Skin of body (tissue), 2 donors: ENCODE measurements around the gene NFKBIZ. TPM values are rescaled to one million over a fixed set of nuclear protein-coding genes. Genes with fewer than 3 reads are reported as not detected.
"Not testable (repeated sequence)": the region's sequence is repeated elsewhere in the genome, so short reads cannot be mapped to it uniquely, and the experiment has no call there.

Source experiments
- DNase-seq: peaks from one replicate; lab custom pipeline; 2025; lab: John Stamatoyannopoulos, UW
- total RNA-seq: library from RNA; depleted of rRNA; stranded (reverse); fragments of >200 nt; gene quantifications from one replicate; pipeline ENCODE4 v1.2.3, GENCODE V29; 2014

NFKBIZ gene
- total RNA-seq, 1 donor from 2014 or later: 29.6 TPM

DNA sequence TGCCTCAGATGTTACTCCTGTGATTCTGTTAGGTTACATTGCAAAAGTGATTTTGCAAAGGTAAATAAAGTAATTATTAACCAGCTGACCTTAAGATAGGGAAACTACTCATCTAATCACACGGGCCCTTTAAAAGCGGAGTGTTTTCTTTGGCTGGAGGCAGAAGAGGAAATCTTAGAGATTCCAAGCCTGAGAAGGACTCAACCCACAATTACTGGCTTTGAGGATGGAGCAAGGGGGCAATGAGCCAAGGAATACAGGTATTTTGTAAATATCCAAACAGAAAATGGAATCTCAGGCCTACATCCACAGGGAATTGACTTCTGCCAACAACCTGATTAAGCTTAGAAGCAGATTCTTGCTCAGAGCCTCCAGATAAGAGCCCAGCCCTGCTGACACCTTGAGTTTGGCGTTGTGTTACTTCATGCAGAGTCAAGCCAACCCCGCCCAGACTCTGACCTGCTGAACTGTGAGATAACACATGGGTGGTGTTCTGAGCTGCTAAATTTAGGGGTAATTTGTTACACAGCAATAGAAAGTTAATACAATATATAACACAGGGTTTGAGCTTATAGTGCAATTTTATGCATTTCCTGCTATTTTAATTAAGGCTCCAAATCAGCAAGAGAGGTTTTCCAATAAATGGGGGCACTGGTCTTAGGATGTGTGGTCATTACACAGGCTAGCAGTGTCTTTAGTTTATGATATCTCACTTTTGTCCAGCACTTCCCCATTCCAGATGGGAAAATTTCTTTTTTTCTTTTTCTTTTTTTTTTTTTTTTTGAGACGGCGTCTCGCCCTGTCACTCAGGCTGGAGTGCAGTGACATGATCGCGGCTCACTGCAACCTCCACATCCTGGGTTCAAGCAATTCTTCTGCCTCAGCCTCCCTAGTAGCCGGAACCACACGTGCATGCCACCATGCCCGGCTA, 19.5 kb downstream of the NFKBIZ start:
- no peak for DNase-seq

DNA sequence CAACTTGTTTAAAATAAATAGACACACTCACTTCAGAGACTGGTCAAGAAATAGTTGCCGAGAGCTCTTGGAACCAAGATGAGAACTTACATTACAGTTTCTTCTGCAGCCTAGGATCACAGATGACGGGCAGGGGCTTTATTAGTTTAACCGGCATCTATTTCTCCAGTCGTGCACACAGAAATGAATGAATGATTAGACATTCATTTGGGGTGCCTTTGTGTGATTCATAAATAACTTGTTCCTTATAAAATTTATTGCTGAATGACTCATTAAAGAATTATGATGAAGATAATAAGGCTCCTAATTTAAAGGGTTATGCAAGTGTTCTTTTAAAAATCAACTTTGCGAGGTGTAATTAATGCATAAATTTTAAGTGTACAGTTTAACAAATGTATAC, 20.8 kb downstream of the NFKBIZ start:
- DNase-seq: no peak

DNA sequence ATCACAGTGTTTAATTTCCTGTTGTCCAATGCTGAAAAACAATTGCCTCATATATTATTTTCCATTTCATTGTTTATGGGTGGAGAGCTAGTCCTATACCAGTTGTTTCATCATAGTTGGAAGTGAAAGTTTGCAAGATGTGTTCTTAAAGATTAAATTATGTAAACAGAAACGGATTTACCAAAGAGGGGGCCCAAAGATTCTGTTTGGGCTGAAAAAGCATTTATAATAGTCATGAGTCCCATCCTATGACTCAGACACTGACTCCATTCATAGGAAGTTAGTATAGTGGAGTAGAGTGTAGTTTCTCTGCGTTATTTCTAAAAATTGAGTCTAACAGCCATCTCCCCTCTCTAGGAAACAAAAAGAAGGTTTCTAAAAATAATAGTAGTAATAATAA, 24.3 kb downstream of the NFKBIZ start:
- no peak for DNase-seq

DNA sequence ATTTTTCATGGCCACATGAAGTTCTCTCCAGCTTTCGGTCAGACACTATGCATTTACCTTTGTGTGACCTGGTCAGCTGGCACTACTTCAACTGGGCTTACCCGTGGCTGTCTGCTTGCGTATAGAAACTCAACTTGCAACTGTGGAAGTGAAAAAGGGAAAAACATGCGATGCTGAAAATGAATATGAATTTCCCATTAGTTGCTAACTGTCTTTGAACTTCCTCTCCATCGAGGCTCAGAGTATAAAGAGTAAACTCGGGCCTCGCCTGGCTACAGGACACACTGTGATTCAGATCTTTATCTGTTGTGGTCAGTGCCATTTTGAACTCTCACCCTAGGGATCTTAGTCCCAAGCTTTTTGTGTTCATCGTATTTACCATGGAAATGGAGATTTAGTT, 26.8 kb downstream of the NFKBIZ start:
- DNase-seq: no peak

DNA sequence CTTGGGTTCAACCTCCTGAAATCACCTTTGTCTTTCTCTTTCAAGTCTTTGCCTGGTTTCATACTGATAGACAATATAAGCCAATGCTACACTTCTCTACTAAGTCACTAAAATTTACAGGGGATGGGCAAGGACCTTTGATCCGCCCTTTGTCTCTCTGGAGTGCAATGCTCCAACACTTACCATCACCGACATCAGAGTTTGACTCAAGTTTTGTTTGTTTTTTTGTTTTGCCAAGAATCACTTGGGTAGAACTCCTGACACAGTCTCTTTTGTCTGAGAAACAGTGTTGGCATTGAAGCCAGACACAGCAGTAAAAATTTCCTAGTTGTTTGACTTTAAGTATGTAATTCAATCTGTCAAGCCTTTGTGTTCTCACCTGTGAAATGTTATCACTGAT, 29.3 kb downstream of the NFKBIZ start:
- no peak for DNase-seq

DNA sequence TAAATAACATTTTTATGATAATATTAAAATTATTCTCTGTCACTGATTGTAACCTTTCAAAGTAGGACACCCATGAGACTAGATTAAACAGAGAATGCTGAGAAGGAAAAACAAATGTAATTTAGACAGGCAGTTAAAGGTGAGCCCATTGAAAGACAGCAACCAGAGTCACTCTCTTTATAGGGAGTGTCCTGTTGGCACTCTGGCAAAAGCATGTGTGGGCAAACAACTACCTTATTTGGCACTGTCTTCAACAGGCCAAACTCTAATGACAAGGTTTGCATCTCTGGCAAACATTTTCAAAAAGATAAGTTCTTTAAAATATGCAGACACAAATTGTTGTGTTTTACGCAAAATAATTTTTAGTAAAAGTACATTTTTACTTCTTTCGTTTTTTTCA, 29.8 kb downstream of the NFKBIZ start:
- no peak for DNase-seq

DNA sequence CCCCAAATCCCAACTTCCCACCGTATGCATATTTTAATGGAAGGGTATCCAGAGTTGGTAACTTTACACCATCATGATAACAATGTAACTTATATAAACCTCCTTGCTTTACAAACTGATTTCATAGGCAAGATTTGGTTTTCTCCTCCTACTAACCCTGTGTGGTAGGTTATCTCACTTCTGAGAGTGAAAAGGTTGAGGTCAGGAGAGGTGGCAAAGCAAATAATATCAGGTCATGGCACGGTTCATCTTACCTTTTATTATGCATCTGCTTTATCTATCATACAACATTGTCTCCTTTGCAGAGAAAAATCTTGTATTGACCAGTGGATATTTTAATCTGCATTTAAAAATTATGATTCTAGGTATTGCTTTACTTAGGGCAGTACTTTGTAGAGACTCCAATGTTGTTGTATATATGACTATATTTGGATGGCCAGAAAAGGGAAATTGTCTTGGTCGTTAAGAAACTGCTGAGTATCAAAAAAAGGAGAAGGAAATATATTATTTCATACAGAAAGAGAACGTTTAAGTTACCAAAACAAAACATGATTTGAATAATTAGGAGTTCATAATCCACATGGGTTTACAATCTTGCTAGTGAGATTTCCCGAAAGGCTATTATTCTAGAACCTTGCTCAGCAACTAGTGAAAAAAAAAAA, 30.4 kb downstream of the NFKBIZ start:
- DNase-seq: no peak

DNA sequence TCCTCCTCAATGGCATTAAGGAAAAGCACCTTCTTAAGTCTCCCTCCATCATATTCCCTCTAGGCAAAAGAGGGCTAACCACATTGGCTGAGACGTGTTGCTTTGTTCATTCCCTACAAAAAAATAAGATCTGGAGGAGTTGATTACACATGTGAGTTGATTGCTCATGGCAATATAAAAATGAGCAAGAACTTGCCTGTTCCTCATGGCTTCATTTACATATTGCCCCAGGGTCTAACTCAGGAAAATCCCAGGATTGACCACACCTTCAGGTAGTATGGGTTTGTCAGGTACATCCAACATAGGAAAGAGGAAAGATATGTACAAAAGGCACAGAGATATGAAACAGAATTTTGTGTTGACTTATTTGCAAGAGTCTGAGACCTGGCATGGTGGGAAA, 35.5 kb downstream of the NFKBIZ start:
- no peak for DNase-seq

DNA sequence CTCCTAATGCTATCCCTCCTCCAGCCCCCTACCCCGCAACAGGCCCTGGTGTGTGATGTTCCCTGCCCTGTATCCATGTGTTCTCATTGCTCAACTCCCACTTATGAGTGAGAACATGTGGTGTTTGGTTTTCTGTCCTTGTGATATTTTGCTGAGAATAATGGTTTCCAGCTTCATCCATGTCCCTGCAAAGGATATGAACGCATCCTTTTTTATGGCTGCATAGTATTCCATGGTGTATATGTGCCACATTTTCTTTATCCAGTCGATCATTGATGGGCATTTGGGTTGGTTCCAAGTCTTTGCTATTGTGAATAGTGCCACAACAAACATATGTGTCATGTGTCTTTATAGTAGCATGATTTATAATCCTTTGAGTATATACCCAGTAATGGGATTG, 36.3 kb downstream of the NFKBIZ start:
- not testable (repeated sequence) for DNase-seq

DNA sequence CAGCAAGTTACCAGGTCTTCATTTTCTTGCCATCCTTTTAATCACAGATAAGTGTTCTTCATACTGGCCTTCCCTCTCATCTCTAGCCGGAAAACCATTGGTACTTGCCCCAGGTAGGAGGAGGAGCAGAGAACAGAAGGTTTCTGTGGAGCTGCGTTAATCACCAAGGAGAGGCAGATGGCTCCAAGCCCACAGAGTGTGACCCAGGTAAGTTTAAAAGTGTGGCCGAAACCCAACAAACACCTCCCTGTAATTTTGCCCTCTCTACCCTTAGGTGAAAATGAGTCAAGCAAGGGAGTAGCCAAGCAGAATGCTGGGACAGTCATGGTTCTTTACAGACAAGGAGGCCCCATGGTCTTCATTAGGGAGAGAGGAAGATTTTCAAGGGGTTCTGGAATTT, 37.3 kb downstream of the NFKBIZ start:
- DNase-seq: no peak

DNA sequence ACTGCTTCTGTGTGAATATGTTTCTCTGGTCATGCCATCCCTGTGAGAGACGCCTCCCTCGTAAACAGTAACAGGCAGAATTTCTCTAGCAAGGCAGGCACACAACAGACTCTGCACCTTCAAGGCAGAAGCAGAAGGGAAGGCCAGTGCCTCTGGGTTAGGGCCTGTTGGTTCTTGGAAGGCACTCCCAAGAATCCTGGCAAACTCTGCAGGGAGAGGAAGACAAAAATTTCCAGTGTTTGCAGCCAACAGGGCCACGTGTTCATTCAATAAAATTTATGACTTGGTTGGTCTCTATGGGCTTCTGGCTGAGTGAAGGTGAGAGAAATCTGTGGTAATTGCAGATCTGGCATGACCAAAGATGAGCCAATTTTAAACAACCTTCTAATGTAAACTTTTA, 39.3 kb downstream of the NFKBIZ start:
- no peak for DNase-seq

DNA sequence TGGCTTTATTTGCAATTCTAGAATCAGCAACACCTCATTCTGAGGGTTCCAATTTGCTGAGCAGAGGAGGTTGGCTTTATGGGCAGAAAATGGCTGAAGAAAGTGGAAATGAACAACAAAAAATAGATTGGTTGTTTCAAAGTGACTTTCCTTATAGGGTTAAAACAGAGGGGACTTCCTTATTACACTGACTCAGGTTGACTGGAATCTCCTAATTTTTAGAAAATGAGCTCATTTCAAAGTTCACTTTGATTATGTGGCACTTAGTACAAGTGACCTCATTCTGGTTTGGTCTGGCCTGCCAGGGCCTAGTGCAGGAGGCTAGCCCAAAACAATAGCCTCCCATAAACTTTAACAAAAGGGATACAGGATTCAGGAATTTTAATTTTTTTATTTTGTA, 41.4 kb downstream of the NFKBIZ start:
- no peak for DNase-seq

DNA sequence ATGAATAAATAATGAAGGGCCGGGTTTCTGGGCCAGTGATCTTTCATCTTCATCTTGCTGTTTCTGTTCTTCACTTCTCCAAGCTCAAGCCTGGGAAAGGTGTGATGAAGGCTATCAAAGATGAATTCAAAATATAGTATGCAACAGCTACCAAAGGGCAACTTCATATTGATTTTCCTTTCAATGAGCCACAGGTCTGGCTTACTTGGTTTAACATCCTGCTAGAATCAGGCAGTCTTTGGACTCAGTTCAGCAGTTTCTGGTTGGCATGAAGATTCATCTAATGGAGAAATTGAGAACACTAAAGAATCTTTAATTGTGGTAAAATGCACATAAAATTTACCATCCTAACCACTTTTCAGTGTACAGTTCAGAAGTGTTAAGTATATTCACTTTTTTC, 43.3 kb downstream of the NFKBIZ start:
- no peak for DNase-seq

DNA sequence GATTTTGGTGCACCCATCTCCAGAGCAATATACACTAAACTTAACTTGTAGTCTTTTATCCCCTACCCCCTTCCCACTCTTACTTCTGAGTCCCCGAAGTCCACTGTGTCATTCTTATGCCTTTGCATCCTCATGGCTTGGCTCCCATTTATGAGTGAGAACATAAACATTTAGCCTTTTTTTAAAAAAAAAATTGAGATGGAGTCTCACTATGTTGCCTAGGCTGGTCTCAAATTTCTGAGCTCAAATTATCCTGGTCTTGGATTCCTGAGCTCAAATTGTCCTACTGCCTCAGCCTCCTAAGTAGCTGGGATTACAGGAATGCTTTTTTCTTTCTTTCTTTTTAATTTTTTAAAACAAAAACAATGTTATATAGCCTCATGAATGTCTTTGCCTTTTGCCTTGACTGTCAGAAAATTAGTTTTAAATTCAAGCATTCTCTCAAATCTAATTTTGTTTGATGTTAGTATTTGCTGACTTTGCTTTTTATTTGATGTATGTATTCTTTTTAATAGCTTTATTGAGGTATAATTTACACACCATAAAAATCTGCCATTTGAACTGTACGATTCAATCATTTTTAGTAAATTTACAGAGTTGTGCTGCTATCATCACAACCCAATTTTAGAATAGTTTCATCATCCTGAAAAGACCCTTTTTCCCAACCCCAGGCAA, 46.9 kb downstream of the NFKBIZ start:
- DNase-seq: no peak

DNA sequence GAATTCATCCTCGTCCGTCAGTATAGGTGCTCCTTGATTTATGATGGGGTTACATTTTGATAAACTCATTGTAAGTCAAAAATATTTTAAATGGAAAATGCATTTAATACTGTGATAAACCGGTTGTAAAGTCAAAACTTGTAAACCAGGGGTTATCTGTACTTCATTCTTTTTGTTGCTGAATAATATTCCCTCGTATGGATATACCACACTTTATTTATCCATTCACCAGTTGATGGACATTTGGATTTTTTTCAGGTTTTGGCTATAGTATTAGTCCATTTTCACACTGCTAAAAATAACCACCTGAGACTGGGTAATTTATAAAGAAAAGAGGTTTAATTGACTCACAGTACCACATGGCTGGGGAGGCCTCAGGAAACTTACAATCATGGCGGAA, 47.7 kb downstream of the NFKBIZ start:
- DNase-seq: no peak

DNA sequence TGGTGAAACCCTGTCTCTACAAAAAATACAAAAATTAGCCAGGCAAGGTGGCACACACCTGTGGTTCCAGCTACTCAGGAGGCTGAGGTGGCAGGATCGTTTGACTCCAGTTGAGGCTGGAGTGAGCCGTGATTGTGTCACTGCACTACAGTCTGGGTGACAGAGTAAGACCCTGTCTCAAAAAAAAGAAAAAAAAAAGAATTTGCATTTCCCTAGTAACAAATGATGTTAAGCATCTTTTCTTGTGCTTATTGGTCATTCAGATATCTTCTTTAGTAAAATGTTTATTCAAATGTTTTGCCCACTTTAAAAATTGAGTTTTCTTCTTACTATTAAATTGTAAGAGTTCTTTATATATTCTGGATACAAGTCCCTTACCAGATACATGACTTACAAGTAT, 48.7 kb downstream of the NFKBIZ start:
- no peak for DNase-seq

DNA sequence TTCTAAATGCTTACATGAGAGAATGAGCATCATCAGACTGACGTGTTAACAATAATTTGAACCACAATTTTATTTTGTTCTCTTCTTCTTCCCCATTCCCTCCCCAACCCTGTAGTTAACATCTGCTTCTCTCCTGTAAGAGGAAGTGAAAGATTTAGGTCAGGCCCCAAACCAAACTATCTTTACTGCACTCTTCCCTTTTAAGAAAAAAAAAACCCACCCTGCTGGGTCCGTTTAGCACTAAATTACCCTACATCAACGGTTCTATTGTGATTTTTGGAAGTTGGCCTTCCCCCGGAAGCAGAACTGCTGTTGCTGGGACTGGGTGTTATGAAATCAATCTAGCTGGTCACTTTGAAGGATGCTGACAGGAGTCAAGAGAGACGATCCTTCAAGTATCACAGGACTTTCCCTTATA, 49.4 kb downstream of the NFKBIZ start:
- DNase-seq: peak; percentile 5

DNA sequence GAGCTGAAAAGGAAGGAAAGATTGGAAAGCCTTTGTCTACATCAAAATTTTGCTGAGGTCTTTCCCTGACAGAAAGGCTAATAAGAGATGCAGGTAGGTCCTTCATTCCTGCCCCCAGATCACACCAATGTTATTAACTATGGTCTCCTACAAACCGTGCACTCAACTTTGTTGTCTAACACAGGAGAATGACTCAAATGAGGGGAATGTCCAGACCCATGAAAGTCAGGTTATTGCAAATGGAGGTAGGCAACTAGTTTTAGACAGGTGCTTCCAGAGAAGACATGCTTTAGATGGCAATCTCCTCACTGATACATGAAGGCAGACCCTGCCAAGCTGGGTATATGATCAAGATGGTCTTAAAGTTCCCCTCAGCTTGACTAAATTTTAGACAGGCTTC, 51.0 kb downstream of the NFKBIZ start:
- no peak for DNase-seq

DNA sequence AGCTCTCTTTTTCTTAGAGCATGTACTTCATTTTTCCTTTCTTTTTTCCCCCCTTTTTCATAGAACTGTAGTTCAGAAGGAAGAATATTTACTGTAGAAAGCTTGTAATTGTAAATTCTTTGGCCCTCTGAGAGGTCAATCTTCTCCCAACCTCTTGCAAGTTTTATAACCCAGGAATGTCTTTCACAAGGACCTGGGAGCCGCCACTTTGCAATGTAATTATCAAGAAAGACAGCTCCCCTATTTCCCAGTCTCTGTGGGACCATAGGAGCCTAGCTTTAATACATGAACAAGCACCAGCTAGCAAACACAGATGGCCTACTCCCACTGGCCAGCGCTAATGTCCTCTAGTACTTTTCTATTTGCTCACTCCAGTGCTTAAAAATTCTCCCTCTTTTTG, 51.4 kb downstream of the NFKBIZ start:
- no peak for DNase-seq

DNA sequence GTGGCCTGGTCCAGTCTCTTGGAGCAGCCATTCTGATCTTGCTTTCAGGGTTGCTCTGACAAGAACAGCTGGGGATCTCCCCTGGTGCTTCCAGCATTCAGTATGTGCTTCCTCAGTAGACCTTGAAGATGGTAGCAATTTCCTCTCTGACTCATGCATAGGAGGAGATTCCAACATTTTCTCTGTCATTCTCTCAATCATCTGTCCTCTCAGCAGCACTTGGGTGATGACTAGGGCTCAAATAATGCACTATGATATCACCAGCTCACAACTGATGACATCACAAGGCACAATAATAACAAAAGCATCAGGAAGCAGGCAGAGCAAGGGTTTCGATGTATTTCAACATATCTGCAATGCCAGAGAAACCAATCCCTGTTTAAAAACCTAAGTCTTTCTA, 52.7 kb downstream of the NFKBIZ start:
- no peak for DNase-seq

DNA sequence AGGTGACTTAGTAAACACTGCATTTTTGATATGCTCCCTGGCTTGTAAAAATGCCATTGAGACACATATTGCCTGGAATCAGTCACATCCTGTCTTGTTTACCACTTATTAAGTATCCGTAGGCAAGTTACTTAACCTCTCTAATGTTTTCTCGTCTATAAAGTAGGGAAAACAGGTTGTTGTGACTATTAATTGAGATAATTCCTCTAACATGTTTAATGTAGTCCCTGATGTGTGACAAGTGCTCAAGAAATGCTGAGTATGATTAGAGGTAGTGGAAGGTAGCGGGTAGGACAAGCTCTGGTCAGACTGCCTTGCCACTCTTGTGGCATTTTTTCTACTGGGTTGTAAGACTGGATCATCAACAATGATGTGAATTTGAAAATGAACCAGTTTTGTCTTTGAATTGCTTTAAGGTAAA, 54.1 kb downstream of the NFKBIZ start:
- DNase-seq: no peak

DNA sequence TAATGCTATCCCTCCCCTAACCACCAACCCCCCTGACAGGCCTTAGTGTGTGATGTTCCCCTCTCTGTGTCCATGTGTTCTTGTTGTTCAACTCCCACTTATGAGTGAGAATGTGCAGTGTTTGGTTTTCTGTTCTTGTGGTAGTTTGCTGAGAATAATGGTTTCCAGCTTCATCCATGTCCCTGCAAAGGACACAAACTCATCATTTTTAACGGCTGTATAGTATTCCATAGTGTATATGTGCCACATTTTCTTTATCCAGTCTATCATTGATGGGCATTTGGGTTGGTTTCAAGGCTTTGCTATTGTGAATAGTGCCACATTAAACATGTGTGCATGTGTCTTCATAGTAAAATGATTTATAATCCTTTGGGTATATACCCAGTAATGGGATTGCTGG, 56.3 kb downstream of the NFKBIZ start:
- DNase-seq: not testable (repeated sequence)
